HCT116 (cell line): ENCODE measurements around the gene HOXD3. TPM values are rescaled to one million over a fixed set of nuclear protein-coding genes. Genes with fewer than 3 reads are reported as not detected.

Experiments used
- ATAC-seq: fragments of 200-7000 bp; cut with Tn5 transposase; 2 replicates; pipeline ENCODE4 v1.9.1; 2020; ENCODE audit warnings: mild to moderate bottlenecking, moderate library complexity
- BruUV-seq: library from RNA; stranded (reverse); fragments of 400-500 nt; replicated peaks from 2 replicates; lab custom pipeline; 2021; lab: Mats Ljungman, UMichigan
- CTCF ChIA-PET: fragments of 300-600 bp; sonication (Branson Sonifier 250); formaldehyde crosslinking; loops from one replicate; lab custom pipeline; 2021; ENCODE audit warnings: antibody characterized with exemption; lab: Charles Lee
- POLR2A ChIA-PET: fragments of 300-600, 350-600 bp; sonication (Branson Sonifier 250); formaldehyde crosslinking; loops from one replicate; lab custom pipeline; 2021; ENCODE audit warnings: antibody characterized with exemption; lab: Charles Lee
- RAD21 ChIA-PET, 2 experiments: fragments of 300-600 bp; sonication (Branson Sonifier 250); formaldehyde crosslinking; loops; one replicate each; lab custom pipeline; 2023; ENCODE audit warnings: low total read pairs in 2 of 2; ENCODE audit not compliant: uncharacterized antibody in 2 of 2, unreplicated experiment in 2 of 2, low non-redundant PET in 1 of 2; lab: Charles Lee
- DNase-seq: peaks from one replicate; pipeline ENCODE4 v3.0.0-alpha.2; 2010; ENCODE audit warnings: low read depth, low spot score
- H2AFZ ChIP-seq: fragments of 200-600 bp; shearing (Covaris generic), sonication (generic); 2 replicates; pipeline ENCODE4 v1.6.1; 2017; ENCODE audit warnings: low read depth, mixed run types, mixed read lengths, antibody characterized with exemption, low read length; ENCODE audit not compliant: poor library complexity, severe bottlenecking
- H3K27ac ChIP-seq: 2 replicates; pipeline ENCODE4 v1.5.1; 2012; ENCODE audit warnings: low read depth, low read length
- H3K27me3 ChIP-seq: fragments of 200-600 bp; sonication (generic); 2 replicates; pipeline ENCODE4 v1.6.1; 2016; ENCODE audit warnings: mixed run types, low read length, mixed read lengths; ENCODE audit not compliant: insufficient read depth
- H3K36me3 ChIP-seq, 2 experiments: fragments of 200-500 bp in 1 of 2; fragments of 200-600 bp in 1 of 2; sonication (Bioruptor generic) in 1 of 2; sonication (generic) in 1 of 2; 2 replicates each; pipeline versions ENCODE4 v1.5.1 to v1.6.1; 2014 to 2016; ENCODE audit warnings: low read length in 2 of 2, inconsistent platforms in 1 of 2, mixed read lengths in 1 of 2, mixed run types in 1 of 2; ENCODE audit not compliant: insufficient read depth in 2 of 2, control insufficient read depth in 1 of 2
- H3K4me1 ChIP-seq, 2 experiments: fragments of 200-600 bp in 1 of 2; sonication (generic) in 1 of 2; 2 replicates each; pipeline versions ENCODE4 v1.5.1 to v1.6.1; 2012 to 2017; ENCODE audit warnings: low read length in 2 of 2, inconsistent platforms in 1 of 2, mild to moderate bottlenecking in 1 of 2, mixed read lengths in 1 of 2, mixed run types in 1 of 2, moderate library complexity in 1 of 2; ENCODE audit not compliant: insufficient read depth in 2 of 2, control insufficient read depth in 1 of 2
- H3K4me2 ChIP-seq: fragments of 200-600 bp; sonication (generic); 2 replicates; pipeline ENCODE4 v1.6.1; 2017; ENCODE audit warnings: mixed run types, low read length, mixed read lengths
- H3K4me3 ChIP-seq, 2 experiments: fragments of 200-600 bp in 1 of 2; sonication (generic) in 1 of 2; replicated peaks in 1 of 2; 2 replicates each; pipeline ENCODE4 v1.5.1; 2011 to 2016; ENCODE audit warnings: low read length in 2 of 2, control low read depth in 1 of 2, low read depth in 1 of 2, mild to moderate bottlenecking in 1 of 2, mixed read lengths in 1 of 2, mixed run types in 1 of 2
- H3K79me2 ChIP-seq: fragments of 200-600 bp; sonication (generic); 2 replicates; pipeline ENCODE4 v1.6.1; 2017; ENCODE audit warnings: mild to moderate bottlenecking, mixed run types, low read length, moderate library complexity, mixed read lengths; ENCODE audit not compliant: insufficient read depth
- H3K9ac ChIP-seq: fragments of 200-600 bp; sonication (generic); 2 replicates; pipeline ENCODE4 v1.6.1; 2016; ENCODE audit warnings: low read length, mixed read lengths
- H3K9me2 ChIP-seq: fragments of 200-600 bp; sonication (generic), shearing (Covaris generic); 2 replicates; pipeline ENCODE4 v1.6.1; 2017; ENCODE audit warnings: mixed run types, mild to moderate bottlenecking, moderate library complexity; ENCODE audit not compliant: insufficient read depth
- H3K9me3 ChIP-seq, 2 experiments: fragments of 200-500 bp in 1 of 2; fragments of 200-600 bp in 1 of 2; sonication (Bioruptor generic) in 1 of 2; sonication (generic) in 1 of 2; 2 replicates each; pipeline ENCODE4 v1.6.1; 2014 to 2017; ENCODE audit warnings: low read length in 2 of 2, mixed read lengths in 2 of 2, inconsistent platforms in 1 of 2, low read depth in 1 of 2, mild to moderate bottlenecking in 1 of 2, mixed run types in 1 of 2, moderate library complexity in 1 of 2; ENCODE audit not compliant: control insufficient read depth in 1 of 2, insufficient read depth in 1 of 2
- H4K20me1 ChIP-seq: fragments of 200-600 bp; sonication (generic), shearing (Covaris generic); 2 replicates; pipeline ENCODE4 v1.6.1; 2017; ENCODE audit warnings: mixed run types, mild to moderate bottlenecking, moderate library complexity; ENCODE audit not compliant: insufficient read depth
- EGR1 ChIP-seq: IDR thresholded peaks from 2 replicates; pipeline ENCODE4 v1.6.1; 2012; ENCODE audit warnings: low read depth
- ELF1 ChIP-seq: IDR thresholded peaks from 2 replicates; pipeline ENCODE4 v1.6.1; 2012; ENCODE audit warnings: low read depth, borderline replicate concordance
- EZH2 ChIP-seq: fragments of 200-600 bp; sonication (generic); IDR thresholded peaks from 2 replicates; pipeline ENCODE4 v1.6.1; 2017; ENCODE audit warnings: antibody characterized with exemption, mixed run types
- FOSL1 ChIP-seq: IDR thresholded peaks from 2 replicates; pipeline ENCODE4 v1.6.1; 2012; ENCODE audit warnings: low read depth
- POLR2AphosphoS5 ChIP-seq: IDR thresholded peaks from 2 replicates; pipeline ENCODE4 v1.6.1; 2011; ENCODE audit warnings: mild to moderate bottlenecking, low read depth, low read length, moderate library complexity
- RAD21 ChIP-seq: IDR thresholded peaks from 2 replicates; pipeline ENCODE4 v1.6.1; 2012; ENCODE audit warnings: low read depth, mild to moderate bottlenecking
- SIN3A ChIP-seq: IDR thresholded peaks from 2 replicates; pipeline ENCODE4 v1.6.1; 2012; ENCODE audit warnings: low read depth
- SRF ChIP-seq: IDR thresholded peaks from 2 replicates; pipeline ENCODE4 v1.6.1; 2012; ENCODE audit warnings: low read depth
- YY1 ChIP-seq: IDR thresholded peaks from 2 replicates; pipeline ENCODE4 v1.6.1; 2011; ENCODE audit warnings: low read length, low read depth, moderate library complexity, mild to moderate bottlenecking; ENCODE audit not compliant: insufficient replicate concordance; ENCODE audit errors: extremely low read depth
- ZFX ChIP-seq: fragments of 450-650 bp; IDR thresholded peaks from 2 replicates; pipeline ENCODE4 v1.6.1; 2017
- intact Hi-C: fragments of 100-400 bp; cut with micrococcal nuclease; formaldehyde crosslinking; loops from 2 replicates; pipeline ENCODE4 v1.10.0; 2022
- total RNA-seq: library from RNA; stranded (reverse); gene quantifications from one replicate; pipeline ENCODE4 v1.2.1, GENCODE V29; 2021; ENCODE audit not compliant: unreplicated experiment
- TF ChIP-seq, protein P1 (sequence below): IDR thresholded peaks from 2 replicates; pipeline ENCODE4 v1.6.1; 2012; ENCODE audit warnings: low read depth
- TF ChIP-seq, protein P2 (sequence below): IDR thresholded peaks from 2 replicates; pipeline ENCODE4 v1.6.1; 2012
- TF ChIP-seq, protein P3 (sequence below): IDR thresholded peaks from 2 replicates; pipeline ENCODE4 v1.6.1; 2011; ENCODE audit warnings: mild to moderate bottlenecking, low read length, moderate library complexity; ENCODE audit not compliant: insufficient replicate concordance; ENCODE audit errors: extremely low read depth
- TF ChIP-seq, protein P4 (sequence below): IDR thresholded peaks from 2 replicates; pipeline ENCODE4 v1.6.1; 2012

The HOXD3 gene
- total RNA-seq, 1 experiment from 2014 or later, result 1.4 TPM

DNA sequence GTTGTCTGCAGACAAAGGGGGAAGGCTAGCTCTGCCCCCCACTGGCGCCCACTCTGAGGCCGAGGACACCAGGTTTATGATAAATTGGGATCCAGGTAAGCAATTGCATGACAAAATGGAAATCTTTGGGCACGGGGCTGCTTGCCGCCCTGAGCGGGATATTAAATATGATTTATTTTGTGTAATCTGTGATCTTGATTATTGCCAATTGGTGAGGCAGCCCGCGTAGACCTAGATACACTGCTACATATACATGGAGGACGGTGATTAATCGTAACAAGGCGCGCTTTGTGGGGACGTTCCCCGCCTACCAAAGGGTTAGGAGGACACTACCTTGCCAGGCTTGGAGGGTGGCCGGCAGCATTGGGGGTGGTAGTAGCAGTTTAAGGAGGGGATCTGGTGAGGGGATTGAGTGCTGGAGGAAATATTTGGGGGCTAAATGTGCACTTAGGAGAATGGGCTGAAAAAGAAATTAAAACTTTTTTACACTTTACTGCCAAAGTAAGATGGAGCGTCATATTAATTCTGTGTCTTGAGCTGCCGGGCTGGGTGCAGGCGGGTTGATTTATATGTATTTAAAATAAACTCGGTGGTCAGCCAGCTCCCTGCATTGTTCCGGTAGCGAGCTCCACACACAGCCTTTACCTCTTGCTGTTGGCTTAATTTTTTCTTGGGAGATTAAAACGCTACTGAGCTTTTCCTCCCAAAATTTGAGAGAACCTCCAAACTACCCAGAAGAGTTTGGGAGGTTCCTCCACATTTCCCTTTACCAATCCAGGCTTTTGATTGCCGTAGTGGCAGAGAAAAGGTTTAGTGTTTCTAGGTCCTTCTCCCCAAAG lies 4.1 kb downstream of the HOXD3 start:
- H3K4me1 ChIP-seq, result no peaks in the 10 kb centered on the region
- H4K20me1 ChIP-seq, result no peaks in the 10 kb centered on the region
- no peaks in the 10 kb centered on the region for H3K27me3 ChIP-seq
- H3K4me3 ChIP-seq, result no peak overlapping the region
- RAD21 ChIA-PET, result no interaction called here
- no peaks in the 10 kb centered on the region for H3K36me3 ChIP-seq
- intact Hi-C loops, result no loop called here
- TF ChIP-seq ZFX (no peak), POLR2AphosphoS5 (no peak), EZH2 (no peak), SRF (no peak), RAD21 (no peak), ELF1 (no peak), YY1 (no peak), SIN3A (no peak), EGR1 (no peak), FOSL1 (no peak)
- TF ChIP-seq, protein P1, sequence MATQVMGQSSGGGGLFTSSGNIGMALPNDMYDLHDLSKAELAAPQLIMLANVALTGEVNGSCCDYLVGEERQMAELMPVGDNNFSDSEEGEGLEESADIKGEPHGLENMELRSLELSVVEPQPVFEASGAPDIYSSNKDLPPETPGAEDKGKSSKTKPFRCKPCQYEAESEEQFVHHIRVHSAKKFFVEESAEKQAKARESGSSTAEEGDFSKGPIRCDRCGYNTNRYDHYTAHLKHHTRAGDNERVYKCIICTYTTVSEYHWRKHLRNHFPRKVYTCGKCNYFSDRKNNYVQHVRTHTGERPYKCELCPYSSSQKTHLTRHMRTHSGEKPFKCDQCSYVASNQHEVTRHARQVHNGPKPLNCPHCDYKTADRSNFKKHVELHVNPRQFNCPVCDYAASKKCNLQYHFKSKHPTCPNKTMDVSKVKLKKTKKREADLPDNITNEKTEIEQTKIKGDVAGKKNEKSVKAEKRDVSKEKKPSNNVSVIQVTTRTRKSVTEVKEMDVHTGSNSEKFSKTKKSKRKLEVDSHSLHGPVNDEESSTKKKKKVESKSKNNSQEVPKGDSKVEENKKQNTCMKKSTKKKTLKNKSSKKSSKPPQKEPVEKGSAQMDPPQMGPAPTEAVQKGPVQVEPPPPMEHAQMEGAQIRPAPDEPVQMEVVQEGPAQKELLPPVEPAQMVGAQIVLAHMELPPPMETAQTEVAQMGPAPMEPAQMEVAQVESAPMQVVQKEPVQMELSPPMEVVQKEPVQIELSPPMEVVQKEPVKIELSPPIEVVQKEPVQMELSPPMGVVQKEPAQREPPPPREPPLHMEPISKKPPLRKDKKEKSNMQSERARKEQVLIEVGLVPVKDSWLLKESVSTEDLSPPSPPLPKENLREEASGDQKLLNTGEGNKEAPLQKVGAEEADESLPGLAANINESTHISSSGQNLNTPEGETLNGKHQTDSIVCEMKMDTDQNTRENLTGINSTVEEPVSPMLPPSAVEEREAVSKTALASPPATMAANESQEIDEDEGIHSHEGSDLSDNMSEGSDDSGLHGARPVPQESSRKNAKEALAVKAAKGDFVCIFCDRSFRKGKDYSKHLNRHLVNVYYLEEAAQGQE, result no peak
- TF ChIP-seq, protein P2, sequence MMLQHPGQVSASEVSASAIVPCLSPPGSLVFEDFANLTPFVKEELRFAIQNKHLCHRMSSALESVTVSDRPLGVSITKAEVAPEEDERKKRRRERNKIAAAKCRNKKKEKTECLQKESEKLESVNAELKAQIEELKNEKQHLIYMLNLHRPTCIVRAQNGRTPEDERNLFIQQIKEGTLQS, result no peak
- TF ChIP-seq, protein P3, sequence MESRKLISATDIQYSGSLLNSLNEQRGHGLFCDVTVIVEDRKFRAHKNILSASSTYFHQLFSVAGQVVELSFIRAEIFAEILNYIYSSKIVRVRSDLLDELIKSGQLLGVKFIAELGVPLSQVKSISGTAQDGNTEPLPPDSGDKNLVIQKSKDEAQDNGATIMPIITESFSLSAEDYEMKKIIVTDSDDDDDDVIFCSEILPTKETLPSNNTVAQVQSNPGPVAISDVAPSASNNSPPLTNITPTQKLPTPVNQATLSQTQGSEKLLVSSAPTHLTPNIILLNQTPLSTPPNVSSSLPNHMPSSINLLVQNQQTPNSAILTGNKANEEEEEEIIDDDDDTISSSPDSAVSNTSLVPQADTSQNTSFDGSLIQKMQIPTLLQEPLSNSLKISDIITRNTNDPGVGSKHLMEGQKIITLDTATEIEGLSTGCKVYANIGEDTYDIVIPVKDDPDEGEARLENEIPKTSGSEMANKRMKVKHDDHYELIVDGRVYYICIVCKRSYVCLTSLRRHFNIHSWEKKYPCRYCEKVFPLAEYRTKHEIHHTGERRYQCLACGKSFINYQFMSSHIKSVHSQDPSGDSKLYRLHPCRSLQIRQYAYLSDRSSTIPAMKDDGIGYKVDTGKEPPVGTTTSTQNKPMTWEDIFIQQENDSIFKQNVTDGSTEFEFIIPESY, result no peak
- TF ChIP-seq, protein P4, sequence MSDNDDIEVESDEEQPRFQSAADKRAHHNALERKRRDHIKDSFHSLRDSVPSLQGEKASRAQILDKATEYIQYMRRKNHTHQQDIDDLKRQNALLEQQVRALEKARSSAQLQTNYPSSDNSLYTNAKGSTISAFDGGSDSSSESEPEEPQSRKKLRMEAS, result no peak
- no peak for ATAC-seq
- CTCF ChIA-PET, result no interaction called here
- no peak overlapping the region for H3K27ac ChIP-seq
- no peaks in the 10 kb centered on the region for H3K79me2 ChIP-seq
- no peaks in the 10 kb centered on the region for H3K9me3 ChIP-seq
- no peak for DNase-seq
- H3K9ac ChIP-seq, result no peak overlapping the region
- no peak overlapping the region for H3K4me2 ChIP-seq
- POLR2A ChIA-PET, result no interaction called here
- BruUV-seq, result no TSS peak
- no peaks in the 10 kb centered on the region for H3K9me2 ChIP-seq
- no peak overlapping the region for H2AFZ ChIP-seq
